Umbilical cord (tissue), 2 donors: Measurements from ENCODE around the gene ACAP2. TPM values are rescaled to one million over a fixed set of nuclear protein-coding genes. Genes with fewer than 3 reads are reported as not detected.
"Not testable (repeated sequence)": the region's sequence is repeated elsewhere in the genome, so short reads cannot be mapped to it uniquely, and the experiment has no call there.

Experiments
- DNase-seq: peaks from one replicate; pipeline ENCODE4 v3.0.0-alpha.2; 2015; ENCODE audit warnings: low spot score
- total RNA-seq: library from RNA; depleted of rRNA; stranded (reverse); fragments of >200 nt; gene quantifications from one replicate; pipeline ENCODE4 v1.2.3, GENCODE V29; 2014; ENCODE audit warnings: low replicate concordance; ENCODE audit not compliant: insufficient read depth

The ACAP2 gene
- total RNA-seq, 1 donor from 2014 or later = 80.9 TPM

- DNase-seq = no peak
Observed at GRCh38 chr3:195388380-195388779, 54.4 kb downstream of the ACAP2 start.

GRCh38 chr3:195386739-195387138 is 56.1 kb downstream of the ACAP2 start:
- DNase-seq = peak; percentile 8

- DNase-seq = no peak
Observed at GRCh38 chr3:195385526-195385925, 57.3 kb downstream of the ACAP2 start.

- DNase-seq = no peak
Observed at GRCh38 chr3:195384952-195385351, 57.9 kb downstream of the ACAP2 start.

- no peak for DNase-seq
Observed at GRCh38 chr3:195372220-195372619, 70.6 kb downstream of the ACAP2 start.

- no peak for DNase-seq
Observed at GRCh38 chr3:195366200-195366925, 76.5 kb downstream of the ACAP2 start.

- no peak for DNase-seq
Observed at GRCh38 chr3:195365371-195365770, 77.4 kb downstream of the ACAP2 start.

GRCh38 chr3:195357797-195358196 is 85.0 kb downstream of the ACAP2 start:
- not testable (repeated sequence) for DNase-seq

GRCh38 chr3:195356151-195357086 is 86.4 kb downstream of the ACAP2 start:
- no peak for DNase-seq

- DNase-seq = not testable (repeated sequence)
Observed at GRCh38 chr3:195354009-195354408, 88.8 kb downstream of the ACAP2 start.

- peak; percentile 6 for DNase-seq
Observed at GRCh38 chr3:195352895-195353488, 89.8 kb downstream of the ACAP2 start.

- DNase-seq = peak; percentile 11
Observed at GRCh38 chr3:195348426-195349115, 94.2 kb downstream of the ACAP2 start.

- no peak for DNase-seq
Observed at GRCh38 chr3:195337747-195338146, 105.1 kb downstream of the ACAP2 start.

GRCh38 chr3:195334967-195335366 is 107.9 kb downstream of the ACAP2 start:
- no peak for DNase-seq

- no peak for DNase-seq
Observed at GRCh38 chr3:195319060-195319459, 123.8 kb downstream of the ACAP2 start.

GRCh38 chr3:195312714-195313113 is 130.1 kb downstream of the ACAP2 start:
- no peak for DNase-seq

GRCh38 chr3:195307711-195308110 is 135.1 kb downstream of the ACAP2 start:
- no peak for DNase-seq

GRCh38 chr3:195306369-195306768 is 136.5 kb downstream of the ACAP2 start:
- no peak for DNase-seq

- no peak for DNase-seq
Observed at GRCh38 chr3:195302431-195302830, 140.4 kb downstream of the ACAP2 start.

GRCh38 chr3:195297446-195297845 is 145.4 kb downstream of the ACAP2 start:
- DNase-seq = no peak

GRCh38 chr3:195296662-195297061 is 146.2 kb downstream of the ACAP2 start:
- DNase-seq = no peak

- DNase-seq = no peak
Observed at GRCh38 chr3:195291121-195291520, 151.7 kb downstream of the ACAP2 start.
